ENCODE results near the gene MEMO1. TPM values are rescaled to one million over a fixed set of nuclear protein-coding genes. Genes with fewer than 3 reads are reported as not detected.

The MEMO1 gene
- total RNA-seq, 1 experiment from 2014 or later = 66.0 TPM

GRCh38 chr2:31979018-31979417, 31.8 kb downstream of the MEMO1 start:
- no TSS peak for BruUV-seq (replicated peaks)
- POLR2A ChIA-PET (ENCODE audit: low non-redundant PET) = no interaction called here

GRCh38 chr2:31978436-31978835, 32.4 kb downstream of the MEMO1 start:
- CTCF ChIA-PET = no interaction called here
- BruUV-seq (replicated peaks) = no TSS peak

More at GRCh38 chr2:31979018-31979417, 31.8 kb downstream of the MEMO1 start:
- Histone ChIP-seq H3K4me1 (ENCODE audit: insufficient read depth, low read length, poor library complexity, severe bottlenecking) (peaks cover 13% of the 10 kb centered on the region), H3K27me3 (replicated peaks; ENCODE audit: insufficient read depth, low read depth, low read length, poor library complexity) (no peaks in the 10 kb centered on the region), H3K27ac (ENCODE audit: low read depth, low read length, poor library complexity, severe bottlenecking) (no peak overlapping the region), H3K4me3 (ENCODE audit: low read depth, low read length, poor library complexity, severe bottlenecking) (no peak overlapping the region), H3K9me3 (ENCODE audit: low read depth, low read length, poor library complexity, severe bottlenecking) (no peaks in the 10 kb centered on the region), H3K36me3 (ENCODE audit: insufficient read depth, low read length, poor library complexity, severe bottlenecking) (no peaks in the 10 kb centered on the region)
- CTCF ChIA-PET = no interaction called here
- intact Hi-C loops (cut with micrococcal nuclease; ENCODE audit: unreplicated experiment) = no loop called here
- TF ChIP-seq EZH2 (IDR thresholded peaks at IDR 0.05; ENCODE audit: borderline replicate concordance, low read depth, low read length, poor library complexity, severe bottlenecking) (no peak), CTCF (conservative IDR thresholded peaks at IDR 0.05; ENCODE audit: low read depth, low read length) (no peak)
- no peak for DNase-seq (ENCODE audit: low spot score)

GRCh38 chr2:31973665-31974064, 37.1 kb downstream of the MEMO1 start:
- BruUV-seq (replicated peaks) = no TSS peak
- Histone ChIP-seq H3K36me3 (ENCODE audit: insufficient read depth, low read length, poor library complexity, severe bottlenecking) (no peaks in the 10 kb centered on the region), H3K27me3 (replicated peaks; ENCODE audit: insufficient read depth, low read depth, low read length, poor library complexity) (no peaks in the 10 kb centered on the region), H3K27ac (ENCODE audit: low read depth, low read length, poor library complexity, severe bottlenecking) (no peak overlapping the region), H3K4me3 (ENCODE audit: low read depth, low read length, poor library complexity, severe bottlenecking) (no peak overlapping the region), H3K4me1 (ENCODE audit: insufficient read depth, low read length, poor library complexity, severe bottlenecking) (peaks cover 9% of the 10 kb centered on the region), H3K9me3 (ENCODE audit: low read depth, low read length, poor library complexity, severe bottlenecking) (no peaks in the 10 kb centered on the region)
- no peak for DNase-seq (ENCODE audit: low spot score)
- CTCF ChIA-PET = no interaction called here
- TF ChIP-seq EZH2 (IDR thresholded peaks at IDR 0.05; ENCODE audit: borderline replicate concordance, low read depth, low read length, poor library complexity, severe bottlenecking) = no peak
- no peak for TF ChIP-seq CTCF (conservative IDR thresholded peaks at IDR 0.05; ENCODE audit: low read depth, low read length)
- intact Hi-C loops (cut with micrococcal nuclease; ENCODE audit: unreplicated experiment) = no loop called here
- POLR2A ChIA-PET (ENCODE audit: low non-redundant PET) = no interaction called here

More at GRCh38 chr2:31978436-31978835, 32.4 kb downstream of the MEMO1 start:
- no peak for TF ChIP-seq EZH2 (IDR thresholded peaks at IDR 0.05; ENCODE audit: borderline replicate concordance, low read depth, low read length, poor library complexity, severe bottlenecking)
- no peak for TF ChIP-seq CTCF (conservative IDR thresholded peaks at IDR 0.05; ENCODE audit: low read depth, low read length)
- intact Hi-C loops (cut with micrococcal nuclease; ENCODE audit: unreplicated experiment) = no loop called here
- H3K27me3 ChIP-seq (replicated peaks; ENCODE audit: insufficient read depth, low read depth, low read length, poor library complexity) = no peaks in the 10 kb centered on the region
- no peaks in the 10 kb centered on the region for H3K9me3 ChIP-seq (ENCODE audit: low read depth, low read length, poor library complexity, severe bottlenecking)
- peaks cover 13% of the 10 kb centered on the region for H3K4me1 ChIP-seq (ENCODE audit: insufficient read depth, low read length, poor library complexity, severe bottlenecking)
- H3K4me3 ChIP-seq (ENCODE audit: low read depth, low read length, poor library complexity, severe bottlenecking) = no peak overlapping the region
- POLR2A ChIA-PET (ENCODE audit: low non-redundant PET) = no interaction called here
- no peak for DNase-seq (ENCODE audit: low spot score)
- H3K36me3 ChIP-seq (ENCODE audit: insufficient read depth, low read length, poor library complexity, severe bottlenecking) = no peaks in the 10 kb centered on the region
- no peak overlapping the region for H3K27ac ChIP-seq (ENCODE audit: low read depth, low read length, poor library complexity, severe bottlenecking)
